Measurements from ENCODE around the gene RNU5D-1. TPM values are rescaled to one million over a fixed set of nuclear protein-coding genes. Genes with fewer than 3 reads are reported as not detected.

Gene RNU5D-1
- total RNA-seq, 1 donor from 2014 or later = not detected

GRCh38 chr1:44714532-44714931 lies 16.4 kb downstream of the RNU5D-1 start:
- Histone ChIP-seq H3K4me3 (no peak overlapping the region), H3K36me3 (no peaks in the 10 kb centered on the region), H3K27ac (no peak overlapping the region), H3K9me3 (no peaks in the 10 kb centered on the region), H3K4me1 (no peaks in the 10 kb centered on the region), H3K27me3 (no peaks in the 10 kb centered on the region)
- intact Hi-C loops (cut with DNase I) = no loop called here
- no peak for TF ChIP-seq CTCF (IDR thresholded peaks at IDR 0.05)
- DNase-seq (ENCODE audit: low spot score in 2 of 2) = no peak

DNA sequence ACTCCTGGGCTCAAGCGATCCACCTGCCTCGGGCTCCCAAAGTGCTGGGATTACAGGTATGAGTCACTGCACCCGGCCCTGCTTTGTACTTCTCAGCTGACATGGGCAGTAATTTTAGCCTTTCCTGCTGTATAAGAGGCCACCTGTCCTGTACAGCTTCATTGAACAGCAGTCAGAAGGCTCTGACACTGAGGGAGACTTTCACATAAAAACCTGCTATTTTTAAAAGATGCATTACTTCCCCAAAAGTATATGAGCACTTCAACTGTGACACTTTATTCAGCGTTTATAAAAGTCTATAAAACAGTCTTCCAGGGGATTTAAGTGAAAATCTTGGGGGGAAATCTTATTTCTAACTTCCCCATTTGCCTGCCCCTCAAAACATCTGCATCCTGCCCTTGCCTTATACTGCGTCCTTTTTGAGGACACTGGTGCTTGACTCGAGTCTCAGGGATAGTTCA lies 17.6 kb downstream of the RNU5D-1 start:
- Histone ChIP-seq H3K4me1 (no peaks in the 10 kb centered on the region), H3K27ac (no peak overlapping the region), H3K4me3 (no peak overlapping the region), H3K27me3 (no peaks in the 10 kb centered on the region), H3K9me3 (no peaks in the 10 kb centered on the region), H3K36me3 (no peaks in the 10 kb centered on the region)
- intact Hi-C loops (cut with DNase I) = no loop called here
- TF ChIP-seq CTCF (IDR thresholded peaks at IDR 0.05) = no peak
- DNase-seq (ENCODE audit: low spot score in 2 of 2) = no peak

DNA sequence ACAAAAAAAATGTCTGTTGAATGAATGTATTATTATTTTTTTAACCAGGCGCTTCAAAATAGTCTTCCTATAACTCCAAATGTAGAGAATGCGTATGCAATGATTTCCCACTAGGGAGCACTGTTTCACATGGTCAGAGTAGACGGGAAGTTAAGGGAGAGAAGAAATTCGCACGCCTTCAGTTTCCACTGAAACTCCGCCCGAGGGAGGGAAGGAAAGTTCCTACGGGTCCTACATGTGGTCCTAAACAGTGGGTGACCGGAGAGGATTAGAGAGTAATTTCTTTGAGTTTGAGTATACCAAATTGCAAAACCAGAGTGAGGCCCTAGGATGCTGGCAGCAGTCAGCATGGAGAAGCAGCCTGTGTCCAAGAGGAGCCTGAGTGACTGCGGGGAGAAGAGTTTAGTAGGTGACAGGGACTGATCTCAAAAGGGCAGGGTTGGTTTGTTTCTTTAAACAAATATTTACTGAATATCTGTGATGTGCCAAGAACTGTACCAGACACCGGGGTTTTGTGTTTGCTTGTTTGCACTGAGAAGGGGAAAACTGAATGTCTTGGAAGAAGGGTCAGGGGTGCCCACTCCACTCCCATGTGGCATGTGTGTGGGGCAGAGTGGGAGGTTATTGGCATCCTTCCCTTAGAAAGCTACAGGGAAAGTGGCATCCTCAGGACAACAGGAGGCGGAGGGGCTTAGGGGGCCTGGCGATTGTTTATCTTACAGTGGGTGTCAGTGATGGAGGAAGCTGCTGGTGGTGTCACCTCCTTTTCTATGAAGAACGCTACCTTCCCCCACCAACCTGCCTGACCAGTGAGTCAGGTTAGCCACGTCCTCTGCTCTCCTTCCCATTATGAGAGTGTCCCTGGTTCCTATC lies 22.8 kb downstream of the RNU5D-1 start:
- no peak for DNase-seq (ENCODE audit: low spot score in 2 of 2)
- Histone ChIP-seq H3K27ac (no peak overlapping the region), H3K4me3 (peak overlapping the region in 1 of 2 donors; percentile 22), H3K4me1 (peaks cover 0 to 3% of the 10 kb centered on the region in 2 donors), H3K9me3 (no peaks in the 10 kb centered on the region), H3K36me3 (no peaks in the 10 kb centered on the region), H3K27me3 (no peaks in the 10 kb centered on the region)
- intact Hi-C loops (cut with DNase I) = no loop called here
- peak; percentile 27 to 69 (median 44) for TF ChIP-seq CTCF (IDR thresholded peaks at IDR 0.05)

DNA sequence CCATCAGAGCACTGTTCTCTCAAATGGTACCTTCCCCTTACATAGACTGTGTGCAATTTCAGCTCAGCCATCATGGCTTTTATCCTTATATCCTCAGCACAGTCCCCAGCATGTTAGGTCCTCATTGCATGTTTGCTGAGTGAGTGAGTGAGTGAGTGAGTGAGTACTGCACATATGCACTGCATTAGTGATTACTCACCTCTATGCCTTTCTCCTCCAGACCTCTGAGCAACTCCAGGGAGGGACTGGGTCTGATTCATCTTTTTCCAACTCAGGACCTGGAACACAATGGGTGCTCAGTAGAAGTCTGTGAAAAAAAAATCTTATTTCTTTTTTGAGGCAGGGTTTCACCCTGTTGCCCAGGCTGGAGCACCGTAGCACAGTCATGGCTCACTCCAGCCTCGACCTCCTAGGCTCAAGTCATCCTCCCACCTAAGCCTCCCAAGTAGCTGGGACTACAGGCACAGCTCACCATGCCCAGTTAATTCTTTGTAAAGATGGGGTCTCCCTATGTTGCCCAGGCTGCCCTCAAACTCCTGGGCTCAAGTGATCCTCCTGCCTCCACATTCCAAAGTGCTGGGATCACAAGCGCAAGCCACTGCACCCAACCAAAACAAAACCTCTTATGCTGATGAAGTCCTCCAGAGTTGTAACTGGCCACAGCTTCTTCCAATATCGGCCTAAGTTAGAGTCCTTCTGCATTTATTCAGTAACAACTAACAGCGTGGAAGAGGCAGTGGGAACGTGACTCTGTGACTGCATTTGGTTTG lies 23.7 kb downstream of the RNU5D-1 start:
- no peak for DNase-seq (ENCODE audit: low spot score in 2 of 2)
- intact Hi-C loops (cut with DNase I) = no loop called here
- Histone ChIP-seq H3K27me3 (no peaks in the 10 kb centered on the region), H3K9me3 (no peaks in the 10 kb centered on the region), H3K36me3 (no peaks in the 10 kb centered on the region), H3K4me3 (no peak overlapping the region), H3K27ac (no peak overlapping the region), H3K4me1 (peaks cover 0 to 3% of the 10 kb centered on the region in 2 donors)
- no peak for TF ChIP-seq CTCF (IDR thresholded peaks at IDR 0.05)

DNA sequence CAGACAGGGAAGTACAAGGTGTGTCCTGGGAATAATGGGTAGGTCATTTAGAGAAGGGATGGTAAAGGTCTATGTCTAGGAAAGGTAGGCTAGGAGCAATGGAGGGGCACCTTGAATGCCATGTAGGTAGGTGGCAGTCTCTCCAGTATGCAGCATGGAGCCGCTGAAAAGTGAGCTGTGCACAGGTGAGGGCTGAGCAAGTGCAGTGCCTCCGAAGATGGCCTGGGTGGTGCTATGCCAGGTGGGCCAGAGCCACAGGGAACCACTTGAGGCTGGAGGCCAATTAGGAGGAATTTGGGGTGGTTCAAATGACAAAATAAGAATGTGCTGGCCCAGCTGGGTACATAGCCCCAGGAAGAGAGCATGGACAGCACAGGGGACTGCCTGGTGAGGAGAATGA lies 25.0 kb downstream of the RNU5D-1 start:
- no peak for TF ChIP-seq CTCF (IDR thresholded peaks at IDR 0.05)
- no peak for DNase-seq (ENCODE audit: low spot score in 2 of 2)
- H3K4me1 ChIP-seq = peaks cover 0 to 3% of the 10 kb centered on the region in 2 donors
- no peaks in the 10 kb centered on the region for H3K27me3 ChIP-seq
- no peaks in the 10 kb centered on the region for H3K9me3 ChIP-seq
- H3K36me3 ChIP-seq = no peaks in the 10 kb centered on the region
- no peak overlapping the region for H3K27ac ChIP-seq
- intact Hi-C loops (cut with DNase I) = no loop called here
- no peak overlapping the region for H3K4me3 ChIP-seq

All from ascending aorta (tissue), 2 donors.